Hindlimb muscle (tissue), 1 donor: Measurements from ENCODE around the gene SMTN. TPM values are rescaled to one million over a fixed set of nuclear protein-coding genes. Genes with fewer than 3 reads are reported as not detected.
"Not testable (repeated sequence)": the region's sequence is repeated elsewhere in the genome, so short reads cannot be mapped to it uniquely, and the experiment has no call there.

ENCODE experiments used
- DNase-seq: peaks from one replicate; pipeline ENCODE4 v3.0.0-alpha.2; 2013
- polyA plus RNA-seq: library from polyadenylated mRNA; unstranded; fragments of 120-200 nt; gene quantifications from one replicate; pipeline ENCODE4 v1.2.1, GENCODE V29; 2013; ENCODE audit not compliant: insufficient read length

Gene SMTN
- polyA plus RNA-seq, 1 donor, result 287 TPM

GRCh38 chr22:31073125-31073524 is 8.0 kb upstream of the SMTN start:
- not testable (repeated sequence) for DNase-seq

- not testable (repeated sequence) for DNase-seq
Observed at GRCh38 chr22:31073545-31074145, 7.5 kb upstream of the SMTN start.

DNA sequence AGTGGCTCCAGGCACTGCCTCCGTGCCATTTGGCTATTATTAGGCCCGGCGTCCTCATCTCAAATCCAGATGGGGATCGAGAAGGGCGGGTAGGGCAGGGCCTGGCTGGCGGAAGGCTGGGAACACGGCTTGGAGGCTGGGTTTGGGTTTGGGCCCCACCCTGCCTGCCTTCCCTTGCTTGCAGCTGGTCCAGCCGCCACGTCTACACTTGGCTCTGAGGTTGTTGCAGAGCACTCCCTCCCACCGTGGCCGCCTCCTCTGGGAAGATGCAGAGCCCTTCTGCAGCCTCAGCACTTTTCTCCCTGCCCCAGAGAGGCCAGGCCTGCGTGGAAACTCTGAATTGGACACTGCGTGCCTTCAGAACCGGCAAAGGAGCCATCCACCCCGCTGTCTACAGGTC is 5.2 kb upstream of the SMTN start:
- DNase-seq, result peak; percentile 95

- DNase-seq, result no peak
Observed at GRCh38 chr22:31077681-31078080, 3.4 kb upstream of the SMTN start.

DNA sequence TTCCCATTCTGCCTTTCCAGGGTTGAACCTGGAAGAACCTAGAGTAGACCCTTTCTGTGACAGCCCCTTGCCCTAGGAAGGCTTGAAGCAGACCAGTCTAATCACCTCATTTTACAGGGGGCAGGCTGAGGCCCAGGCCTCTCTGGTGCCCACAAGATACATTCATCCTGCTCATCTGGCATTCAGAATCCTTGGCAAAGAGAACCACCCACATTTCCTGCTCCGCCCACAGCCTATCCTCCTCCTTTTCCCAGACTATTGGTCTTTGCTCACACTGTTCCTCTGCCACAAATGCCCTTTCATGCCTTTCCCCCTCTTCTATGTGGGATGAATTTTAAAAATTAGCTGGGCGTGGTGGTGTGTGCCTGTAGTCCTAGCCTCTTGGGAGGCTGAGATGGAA is 2.7 kb upstream of the SMTN start:
- DNase-seq, result not testable (repeated sequence)

- no peak for DNase-seq
Observed at GRCh38 chr22:31079095-31079642, 1.9 kb upstream of the SMTN start.

GRCh38 chr22:31080164-31080847 is 812 bp upstream of the SMTN start:
- no peak for DNase-seq

- no peak for DNase-seq
Observed at GRCh38 chr22:31081963-31082605, 966 bp downstream of the SMTN start.

GRCh38 chr22:31082606-31083376 is 1.7 kb downstream of the SMTN start:
- peak; percentile 60 for DNase-seq

GRCh38 chr22:31083377-31083768 is 2.3 kb downstream of the SMTN start:
- no peak for DNase-seq

DNA sequence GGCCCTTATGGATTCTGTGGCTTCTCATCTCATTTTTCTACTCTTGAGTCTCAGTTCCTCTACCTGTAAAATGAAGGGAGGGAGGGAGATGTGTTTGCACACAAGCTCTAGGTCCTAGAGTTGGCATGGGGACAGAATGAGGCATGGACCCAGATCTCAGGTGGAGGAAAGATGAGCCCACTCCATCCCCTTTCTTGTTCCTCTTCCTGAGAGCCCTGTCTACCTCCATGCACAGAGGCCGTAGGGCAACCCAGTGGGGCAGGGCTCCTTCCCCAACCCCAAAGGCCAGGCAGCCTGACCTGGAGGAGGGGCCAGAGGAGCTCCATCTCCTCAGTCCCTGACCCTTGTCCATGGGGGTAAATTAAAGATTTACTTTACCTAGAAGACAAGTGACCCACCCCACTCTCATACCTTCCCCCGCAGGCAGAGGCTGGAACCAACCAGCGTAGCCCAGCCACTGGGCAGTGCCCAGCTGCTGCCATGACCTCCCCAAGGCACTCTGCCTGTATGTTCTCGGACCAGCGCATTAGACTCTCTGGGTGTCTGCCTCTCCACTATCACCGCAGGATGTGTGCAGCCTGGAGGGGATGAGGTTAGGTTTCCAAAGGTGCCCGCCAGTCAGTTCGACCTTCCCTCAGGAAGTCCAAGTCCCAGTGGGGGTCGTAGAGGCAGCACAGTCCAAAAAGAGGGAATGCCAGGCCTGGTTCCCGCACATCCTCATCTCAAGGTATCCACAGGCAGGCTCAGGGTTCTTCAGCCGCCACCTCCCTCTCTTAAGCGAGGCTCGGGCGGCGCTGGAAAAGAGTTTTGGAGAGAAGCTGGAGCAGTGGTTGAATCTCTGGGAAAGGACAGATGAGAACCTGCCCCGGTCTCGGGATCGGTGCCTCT is 3.0 kb downstream of the SMTN start:
- DNase-seq, result no peak

GRCh38 chr22:31084811-31085492 is 3.8 kb downstream of the SMTN start:
- DNase-seq, result peak; percentile 89

DNA sequence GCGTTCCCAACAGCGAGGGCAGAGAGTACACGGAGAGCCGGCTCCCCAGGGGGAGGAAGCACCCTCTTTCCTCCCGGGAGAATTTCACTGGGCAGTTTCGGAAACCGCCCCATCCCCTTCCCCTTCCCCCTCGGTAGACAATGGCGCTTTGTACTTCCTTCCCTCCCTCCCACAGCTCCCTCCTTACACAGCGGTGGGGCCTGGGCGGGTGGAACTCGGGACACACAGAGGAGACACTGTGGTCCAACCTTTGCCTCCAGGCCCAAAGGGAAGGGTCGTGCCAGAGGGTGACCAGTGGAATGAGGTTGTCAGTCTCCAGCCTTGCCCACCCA is 4.3 kb downstream of the SMTN start:
- no peak for DNase-seq

DNA sequence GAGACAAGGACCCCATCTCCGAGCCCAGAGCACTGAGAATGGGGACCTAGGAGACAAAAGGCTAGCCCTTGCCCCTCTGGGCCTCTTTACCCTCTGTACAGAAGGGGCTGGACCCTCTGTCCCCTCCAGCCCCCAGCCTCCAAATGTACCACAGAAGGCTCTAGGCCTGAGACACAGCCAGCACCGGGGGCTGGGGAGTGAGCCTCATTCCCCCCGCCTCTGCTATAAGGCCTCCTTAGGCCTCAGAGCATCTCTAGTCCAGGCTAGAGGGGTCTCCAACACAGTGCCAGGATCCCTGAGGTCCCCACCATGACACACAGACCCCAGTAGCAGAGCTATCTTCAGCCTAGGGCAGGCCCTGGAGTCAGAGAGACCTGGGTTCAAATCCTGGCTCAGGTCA is 4.8 kb downstream of the SMTN start:
- no peak for DNase-seq

GRCh38 chr22:31086703-31087330 is 5.7 kb downstream of the SMTN start:
- DNase-seq, result no peak

DNA sequence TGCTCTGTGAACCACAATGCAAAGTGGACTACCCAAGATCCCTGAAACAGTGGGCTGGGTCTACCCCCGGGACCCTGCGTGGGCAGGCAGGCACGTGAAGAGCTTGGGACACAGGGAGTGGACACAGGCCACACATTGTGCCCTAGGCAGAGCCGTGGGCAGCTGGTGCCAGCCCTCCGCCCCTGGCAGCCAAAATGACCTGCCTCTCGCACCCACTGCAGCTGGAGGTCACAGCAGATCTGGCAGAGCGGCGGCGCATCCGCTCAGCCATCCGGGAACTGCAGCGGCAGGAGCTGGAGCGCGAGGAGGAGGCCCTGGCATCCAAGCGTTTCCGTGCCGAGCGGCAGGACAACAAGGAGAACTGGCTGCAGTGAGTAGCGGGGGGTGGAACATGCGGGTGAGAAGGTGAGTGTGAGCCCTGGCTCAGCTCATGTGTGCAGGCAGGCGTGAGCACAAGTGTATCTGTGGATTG is 6.7 kb downstream of the SMTN start:
- DNase-seq, result no peak

DNA sequence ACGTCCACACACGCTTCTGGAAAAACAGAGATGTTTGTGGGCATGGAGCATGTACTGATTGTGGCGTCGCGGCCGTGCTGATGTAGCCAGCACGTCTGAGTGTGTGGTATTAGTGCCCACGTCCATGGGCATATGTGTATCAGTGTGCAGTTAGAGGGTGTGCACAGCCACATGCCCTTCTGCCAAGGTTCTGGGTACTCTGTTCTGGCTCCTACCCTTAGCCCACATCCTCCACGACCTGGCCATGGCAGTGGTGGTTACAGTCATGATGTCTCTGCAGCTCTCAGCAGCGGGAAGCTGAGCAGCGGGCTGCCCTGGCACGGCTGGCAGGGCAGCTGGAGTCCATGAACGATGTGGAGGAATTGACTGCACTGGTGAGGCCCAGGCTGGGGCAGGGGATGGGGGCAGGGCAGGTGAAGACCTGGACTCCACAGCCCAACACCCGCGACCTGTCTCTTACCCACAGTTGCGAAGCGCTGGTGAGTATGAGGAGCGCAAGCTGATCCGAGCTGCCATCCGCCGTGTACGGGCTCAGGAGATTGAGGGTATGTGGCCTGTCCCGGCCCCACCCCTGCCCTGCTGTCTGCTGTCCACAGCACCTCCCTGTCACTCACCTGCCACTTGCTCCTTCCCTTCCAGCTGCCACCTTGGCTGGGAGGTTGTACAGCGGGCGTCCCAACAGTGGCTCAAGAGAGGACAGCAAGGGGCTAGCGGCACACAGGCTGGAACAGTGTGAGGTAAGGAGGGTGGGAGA is 7.3 kb downstream of the SMTN start:
- no peak for DNase-seq

GRCh38 chr22:31089160-31090100 is 8.3 kb downstream of the SMTN start:
- DNase-seq, result no peak
